WTC11 (cell line): ENCODE results near the gene KCNIP3.

Experiments
- CBFB ChIP-seq: sonication (generic); formaldehyde crosslinking; IDR thresholded peaks from 2 replicates; pipeline ENCODE4 v1.8.1; 2022; ENCODE audit warnings: mild to moderate bottlenecking, low read depth, missing genetic modification reagents
- NR2C2 ChIP-seq: sonication (generic); formaldehyde crosslinking; IDR thresholded peaks from 2 replicates; pipeline ENCODE4 v1.8.0; 2022; ENCODE audit warnings: mild to moderate bottlenecking, missing genetic modification reagents
- TF ChIP-seq, protein P1 (sequence below): fragments of 200-600 bp; IDR thresholded peaks from 2 replicates; pipeline ENCODE4 v1.8.0; 2022; ENCODE audit warnings: antibody characterized with exemption

DNA sequence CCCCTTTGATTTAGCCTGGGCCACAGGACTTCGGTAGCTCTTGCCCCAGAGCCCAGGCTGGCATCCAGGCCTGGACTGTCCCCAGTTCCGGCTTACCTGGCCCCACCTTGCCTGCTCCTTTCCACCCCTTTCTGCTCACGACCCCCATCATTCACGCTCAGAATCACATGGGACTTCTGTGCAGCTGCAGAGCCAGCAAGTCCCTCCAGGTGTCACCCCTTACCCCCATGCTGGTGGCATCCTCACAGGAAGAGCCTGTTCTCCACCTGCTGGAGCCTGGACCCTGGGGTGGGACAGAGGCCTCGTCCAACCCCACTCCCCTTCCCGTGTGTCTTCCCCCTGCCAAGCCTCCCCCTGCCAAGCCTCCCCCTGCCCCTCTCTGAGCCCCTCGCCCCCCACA is 7.9 kb upstream of the KCNIP3 start:
- TF ChIP-seq CBFB (CRISPR knock-in tag) (no peak), NR2C2 (no peak)
- TF ChIP-seq, protein P1, sequence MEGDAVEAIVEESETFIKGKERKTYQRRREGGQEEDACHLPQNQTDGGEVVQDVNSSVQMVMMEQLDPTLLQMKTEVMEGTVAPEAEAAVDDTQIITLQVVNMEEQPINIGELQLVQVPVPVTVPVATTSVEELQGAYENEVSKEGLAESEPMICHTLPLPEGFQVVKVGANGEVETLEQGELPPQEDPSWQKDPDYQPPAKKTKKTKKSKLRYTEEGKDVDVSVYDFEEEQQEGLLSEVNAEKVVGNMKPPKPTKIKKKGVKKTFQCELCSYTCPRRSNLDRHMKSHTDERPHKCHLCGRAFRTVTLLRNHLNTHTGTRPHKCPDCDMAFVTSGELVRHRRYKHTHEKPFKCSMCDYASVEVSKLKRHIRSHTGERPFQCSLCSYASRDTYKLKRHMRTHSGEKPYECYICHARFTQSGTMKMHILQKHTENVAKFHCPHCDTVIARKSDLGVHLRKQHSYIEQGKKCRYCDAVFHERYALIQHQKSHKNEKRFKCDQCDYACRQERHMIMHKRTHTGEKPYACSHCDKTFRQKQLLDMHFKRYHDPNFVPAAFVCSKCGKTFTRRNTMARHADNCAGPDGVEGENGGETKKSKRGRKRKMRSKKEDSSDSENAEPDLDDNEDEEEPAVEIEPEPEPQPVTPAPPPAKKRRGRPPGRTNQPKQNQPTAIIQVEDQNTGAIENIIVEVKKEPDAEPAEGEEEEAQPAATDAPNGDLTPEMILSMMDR, result no peak
